ENCODE measurements around the gene LFNG. TPM values are rescaled to one million over a fixed set of nuclear protein-coding genes. Genes with fewer than 3 reads are reported as not detected.

The LFNG gene
- total and polyA plus RNA-seq, 2 of the 13 experiments (the other 11 are each of a cell fraction or from before 2014, with no cell fraction given) = 0.44 to 1.5 TPM

DNA sequence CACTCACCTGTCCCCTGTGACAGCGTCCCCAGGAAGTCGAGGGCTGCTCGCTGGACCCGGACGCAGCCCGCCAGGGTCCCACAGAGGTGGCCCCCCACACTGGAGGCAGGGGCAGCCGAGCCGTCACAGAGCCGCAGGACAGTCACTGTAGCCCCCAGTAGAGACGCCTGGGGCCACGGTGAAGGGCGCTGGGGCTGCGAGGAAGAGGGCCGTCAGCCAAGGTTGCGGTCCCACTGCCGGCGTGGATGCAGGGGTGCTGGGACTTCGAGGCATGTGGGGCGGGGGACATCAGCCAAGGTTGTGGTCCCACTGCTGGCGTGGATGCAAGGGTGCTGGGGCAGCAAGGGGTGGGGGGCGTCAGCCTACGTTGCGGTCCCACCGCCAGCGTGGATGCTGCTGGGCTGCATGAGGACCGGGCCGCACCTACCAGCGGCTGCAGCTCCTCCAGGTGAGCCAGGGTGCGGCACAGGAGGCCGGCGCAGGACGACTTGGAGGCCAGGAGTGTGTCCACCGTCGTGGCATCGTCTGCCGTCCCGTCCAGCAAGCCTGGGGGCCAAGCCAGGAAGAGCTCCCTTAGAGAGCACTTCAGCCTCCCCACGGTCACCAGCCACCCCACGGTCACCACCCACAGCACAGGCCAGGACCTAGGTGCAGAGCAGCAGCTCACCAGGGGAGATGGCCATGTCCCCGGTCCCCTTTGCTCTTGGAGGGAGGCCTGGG, 21.9 kb downstream of the LFNG start:
- Histone ChIP-seq H3K9ac (ENCODE audit: insufficient read depth, low read depth, low read length) (no peak overlapping the region), H2AFZ (ENCODE audit: low read length) (no peak overlapping the region), H3K36me3 (replicated peaks in 1 of 2; ENCODE audit: control insufficient read depth in 1 of 2, insufficient read depth in 2 of 2, low read length in 2 of 2) (peaks cover 17 to 31% of the 10 kb centered on the region in 2 experiments; a peak in 4 of 5 replicates), H3K4me1 (ENCODE audit: insufficient read depth, low read length) (no peaks in the 10 kb centered on the region), H3K79me2 (ENCODE audit: insufficient read depth, low read length) (no peaks in the 10 kb centered on the region), H3K27ac (ENCODE audit: extremely low read length, insufficient read depth, low read length) (no peak overlapping the region), H4K20me1 (ENCODE audit: insufficient read depth, low read length) (no peaks in the 10 kb centered on the region), H3K27me3 (ENCODE audit: control insufficient read depth in 1 of 2, insufficient read depth in 2 of 2, low read length in 2 of 2) (no peaks in the 10 kb centered on the region), H3K4me2 (ENCODE audit: low read depth, low read length) (no peak overlapping the region), H3K9me3 (ENCODE audit: low read length) (no peaks in the 10 kb centered on the region), H3K4me3 (replicated peaks in 1 of 3; ENCODE audit: insufficient read depth in 1 of 3, low read depth in 2 of 3, low read length in 3 of 3) (no peak overlapping the region)
- intact Hi-C loops (cut with micrococcal nuclease; ENCODE audit: unreplicated experiment) = no loop called here
- CTCF ChIA-PET (ENCODE audit: low intra/inter-chr PET ratio, low total read pairs) = no interaction called here
- peak; percentile 53 for TF ChIP-seq AGO2 (optimal IDR thresholded peaks at IDR 0.05; ENCODE audit: low read depth, low read length)
- peak; percentile 42; the same call in 1 of the 2 replicates for TF ChIP-seq RBFOX2 (IDR thresholded peaks at IDR 0.05; ENCODE audit: low read depth, low read length)
- TF ChIP-seq, protein P1, sequence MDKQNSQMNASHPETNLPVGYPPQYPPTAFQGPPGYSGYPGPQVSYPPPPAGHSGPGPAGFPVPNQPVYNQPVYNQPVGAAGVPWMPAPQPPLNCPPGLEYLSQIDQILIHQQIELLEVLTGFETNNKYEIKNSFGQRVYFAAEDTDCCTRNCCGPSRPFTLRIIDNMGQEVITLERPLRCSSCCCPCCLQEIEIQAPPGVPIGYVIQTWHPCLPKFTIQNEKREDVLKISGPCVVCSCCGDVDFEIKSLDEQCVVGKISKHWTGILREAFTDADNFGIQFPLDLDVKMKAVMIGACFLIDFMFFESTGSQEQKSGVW (CRISPR knock-in tag; IDR thresholded peaks at IDR 0.05; ENCODE audit: borderline replicate concordance) = no peak
- ATAC-seq = no peak
- no peak for FAIRE-seq
- POLR2A ChIA-PET = no interaction called here
- BruUV-seq (replicated peaks) = no TSS peak
- no peak for DNase-seq (ENCODE audit: low spot score)
- in situ Hi-C loops (cut with HindIII; ENCODE audit: extremely low pct_ligation_motif_present, low pct_unique_long_range_greater_than_20kb) = no loop called here
- WGBS (ENCODE audit: low lambda C conversion rate) = over 99% methylated on average over 19 of the region's 40 CpGs

DNA sequence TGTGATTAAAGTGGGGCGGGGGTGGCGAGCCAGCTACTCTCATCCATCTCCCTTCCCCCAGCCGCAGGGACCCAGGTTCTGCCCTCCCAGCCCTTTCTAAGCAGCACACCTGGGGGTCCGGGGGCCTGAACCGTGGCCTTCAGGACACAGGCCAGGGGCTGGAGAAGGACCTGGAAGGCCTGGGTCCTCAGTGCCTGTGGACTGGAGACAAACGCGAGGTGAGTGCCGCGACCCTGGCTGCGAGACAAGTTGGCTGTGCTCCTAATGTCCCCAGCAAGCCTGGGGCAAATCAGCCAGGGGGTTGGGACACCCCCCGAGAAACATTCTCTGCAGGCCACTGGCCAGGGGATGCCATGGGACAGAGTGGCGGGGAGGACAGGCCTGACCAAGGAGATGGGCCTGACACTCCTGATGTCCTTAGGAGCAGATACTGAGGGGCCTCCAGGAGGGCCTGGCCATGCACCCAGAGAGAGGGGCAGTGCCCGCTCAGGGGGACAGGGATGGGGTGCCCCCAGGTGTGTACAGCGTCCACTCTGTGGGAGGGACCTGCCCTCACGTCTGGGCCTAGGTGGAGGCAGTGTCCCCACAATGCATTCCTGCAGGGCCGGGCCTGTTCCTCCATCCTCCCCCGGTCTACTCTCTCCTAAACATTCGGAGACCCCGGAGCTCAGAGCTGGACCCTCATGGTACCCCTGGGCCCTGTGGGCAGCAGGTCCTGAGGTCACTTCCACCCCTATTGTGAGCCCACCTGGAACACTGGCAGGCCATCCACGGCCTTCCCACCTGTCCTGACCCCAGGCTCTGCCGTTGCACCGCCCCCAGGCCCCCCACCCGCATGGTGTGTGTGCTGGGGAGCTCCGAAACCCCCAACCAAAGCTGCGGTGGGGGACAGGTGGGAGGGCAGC, 22.7 kb downstream of the LFNG start:
- in situ Hi-C loops (cut with HindIII; ENCODE audit: extremely low pct_ligation_motif_present, low pct_unique_long_range_greater_than_20kb) (no loop called here), intact Hi-C loops (cut with micrococcal nuclease; ENCODE audit: unreplicated experiment) (no loop called here)
- no peak overlapping the region for H3K4me3 ChIP-seq (replicated peaks in 1 of 3; ENCODE audit: insufficient read depth in 1 of 3, low read depth in 2 of 3, low read length in 3 of 3)
- ATAC-seq = no peak
- H3K4me1 ChIP-seq (ENCODE audit: insufficient read depth, low read length) = no peaks in the 10 kb centered on the region
- H3K4me2 ChIP-seq (ENCODE audit: low read depth, low read length) = no peak overlapping the region
- no peak for FAIRE-seq
- TF ChIP-seq CBX1 (IDR thresholded peaks at IDR 0.05; ENCODE audit: low read depth) (no peak), XRCC5 (optimal IDR thresholded peaks at IDR 0.05; ENCODE audit: low read length) (no peak), ARNT (IDR thresholded peaks at IDR 0.05) (no peak), ELF3 (CRISPR knock-in tag; IDR thresholded peaks at IDR 0.05) (no peak), YY1 (IDR thresholded peaks at IDR 0.05; ENCODE audit: insufficient read depth, insufficient replicate concordance, low read depth, low read length) (no peak), ZKSCAN8 (CRISPR knock-in tag; IDR thresholded peaks at IDR 0.05; ENCODE audit: borderline replicate concordance) (no peak), ZNF34 (CRISPR knock-in tag; IDR thresholded peaks at IDR 0.05; ENCODE audit: borderline replicate concordance) (no peak), SMARCE1 (IDR thresholded peaks at IDR 0.05; ENCODE audit: borderline replicate concordance) (no peak), RFX3 (CRISPR knock-in tag; IDR thresholded peaks at IDR 0.05) (no peak), GABPB1 (CRISPR knock-in tag; IDR thresholded peaks at IDR 0.05) (no peak)
- no peaks in the 10 kb centered on the region for H4K20me1 ChIP-seq (ENCODE audit: insufficient read depth, low read length)
- H3K79me2 ChIP-seq (ENCODE audit: insufficient read depth, low read length) = no peaks in the 10 kb centered on the region
- H3K36me3 ChIP-seq (replicated peaks in 1 of 2; ENCODE audit: control insufficient read depth in 1 of 2, insufficient read depth in 2 of 2, low read length in 2 of 2) = peaks cover 19 to 37% of the 10 kb centered on the region in 2 experiments; a peak in 4 of 5 replicates
- no peak overlapping the region for H3K27ac ChIP-seq (ENCODE audit: extremely low read length, insufficient read depth, low read length)
- BruUV-seq (replicated peaks) = no TSS peak
- CTCF ChIA-PET (ENCODE audit: low intra/inter-chr PET ratio, low total read pairs) = no interaction called here
- no peak overlapping the region for H2AFZ ChIP-seq (ENCODE audit: low read length)
- POLR2A ChIA-PET = no interaction called here
- no peaks in the 10 kb centered on the region for H3K27me3 ChIP-seq (ENCODE audit: control insufficient read depth in 1 of 2, insufficient read depth in 2 of 2, low read length in 2 of 2)
- DNase-seq (ENCODE audit: low spot score) = no peak
- H3K9me3 ChIP-seq (ENCODE audit: low read length) = no peaks in the 10 kb centered on the region
- H3K9ac ChIP-seq (ENCODE audit: insufficient read depth, low read depth, low read length) = no peak overlapping the region
- 97% methylated on average over 17 of the region's 25 CpGs for WGBS (ENCODE audit: low lambda C conversion rate)

All from HepG2 (cell line).